Daoy (cell line): ENCODE measurements around the gene SUGCT. TPM values are rescaled to one million over a fixed set of nuclear protein-coding genes. Genes with fewer than 3 reads are reported as not detected.

Experiments
- DNase-seq: peaks from one replicate; pipeline ENCODE4 v3.0.0-alpha.2; 2015; ENCODE audit warnings: low read depth
- total RNA-seq: library from RNA; depleted of rRNA; stranded (reverse); fragments of >200 nt; shearing (Covaris generic); gene quantifications from 2 replicates; pipeline ENCODE4 v1.2.3, GENCODE V29; 2014

SUGCT gene
- total RNA-seq, 1 experiment from 2014 or later: 11.8 TPM

GRCh38 chr7:40324914-40325313 is 190.1 kb downstream of the SUGCT start:
- no peak for DNase-seq

- no peak for DNase-seq
These were observed 192.3 kb downstream of the SUGCT start for GRCh38 chr7:40327113-40327512.

GRCh38 chr7:40327873-40328272 is 193.1 kb downstream of the SUGCT start:
- no peak for DNase-seq

GRCh38 chr7:40329601-40330153 is 194.9 kb downstream of the SUGCT start:
- DNase-seq: peak; percentile 59

GRCh38 chr7:40330408-40330807 is 195.6 kb downstream of the SUGCT start:
- no peak for DNase-seq

- no peak for DNase-seq
These were observed 197.1 kb downstream of the SUGCT start for GRCh38 chr7:40331915-40332314.

GRCh38 chr7:40332516-40332915 is 197.7 kb downstream of the SUGCT start:
- no peak for DNase-seq

- no peak for DNase-seq
These were observed 207.0 kb downstream of the SUGCT start for GRCh38 chr7:40341836-40342235.

- no peak for DNase-seq
These were observed 211.7 kb downstream of the SUGCT start for GRCh38 chr7:40346554-40346953.

- DNase-seq: peak; percentile 41
These were observed 213.4 kb downstream of the SUGCT start for GRCh38 chr7:40348126-40348728.

- DNase-seq: no peak
These were observed 215.3 kb downstream of the SUGCT start for GRCh38 chr7:40350100-40350499.

GRCh38 chr7:40354711-40355110 is 219.9 kb downstream of the SUGCT start:
- DNase-seq: no peak

GRCh38 chr7:40356312-40356711 is 221.5 kb downstream of the SUGCT start:
- DNase-seq: no peak

GRCh38 chr7:40356871-40357709 is 222.3 kb downstream of the SUGCT start:
- DNase-seq: no peak

- no peak for DNase-seq
These were observed 235.0 kb downstream of the SUGCT start for GRCh38 chr7:40369641-40370277.

- no peak for DNase-seq
These were observed 237.1 kb downstream of the SUGCT start for GRCh38 chr7:40371806-40372440.

GRCh38 chr7:40374575-40374974 is 239.8 kb downstream of the SUGCT start:
- no peak for DNase-seq

GRCh38 chr7:40380111-40380510 is 245.3 kb downstream of the SUGCT start:
- no peak for DNase-seq

GRCh38 chr7:40382145-40382544 is 247.3 kb downstream of the SUGCT start:
- no peak for DNase-seq

GRCh38 chr7:40393660-40394059 is 258.9 kb downstream of the SUGCT start:
- no peak for DNase-seq

- DNase-seq: no peak
These were observed 259.6 kb downstream of the SUGCT start for GRCh38 chr7:40394400-40394799.

- DNase-seq: no peak
These were observed 265.7 kb downstream of the SUGCT start for GRCh38 chr7:40400525-40400924.
